H9 (cell line): ENCODE data around the gene LRWD1. TPM values are rescaled to one million over a fixed set of nuclear protein-coding genes. Genes with fewer than 3 reads are reported as not detected.

Experiments used
- DNase-seq: peaks from one replicate; pipeline ENCODE4 v3.0.0-alpha.2; 2017
- H2AFZ ChIP-seq: one replicate; pipeline ENCODE4 v1.6.1; 2013; ENCODE audit warnings: mild to moderate bottlenecking, low read length, control low read depth, moderate library complexity
- H2AK5ac ChIP-seq: 2 replicates; pipeline ENCODE4 v1.6.1; 2013; ENCODE audit warnings: low read length, control low read depth, mixed read lengths; ENCODE audit not compliant: insufficient read length
- H2BK120ac ChIP-seq: one replicate; pipeline ENCODE4 v1.6.1; 2013; ENCODE audit warnings: low read depth, mild to moderate bottlenecking, low read length, control low read depth, inconsistent platforms; ENCODE audit not compliant: poor library complexity, severe bottlenecking
- H2BK12ac ChIP-seq: 2 replicates; pipeline ENCODE4 v1.6.1; 2013; ENCODE audit warnings: low read length, control low read depth, mixed read lengths, low read depth; ENCODE audit not compliant: insufficient read length
- H2BK15ac ChIP-seq: 2 replicates; pipeline ENCODE4 v1.6.1; 2013; ENCODE audit warnings: low read depth, low read length, control low read depth
- H2BK20ac ChIP-seq: one replicate; pipeline ENCODE4 v1.6.1; 2013; ENCODE audit warnings: low read depth, mild to moderate bottlenecking, low read length, control low read depth, inconsistent platforms; ENCODE audit not compliant: poor library complexity, severe bottlenecking
- H2BK5ac ChIP-seq: 2 replicates; pipeline ENCODE4 v1.6.1; 2013; ENCODE audit warnings: low read length, control low read depth, mixed read lengths; ENCODE audit not compliant: insufficient read length
- H3K14ac ChIP-seq: 2 replicates; pipeline ENCODE4 v1.6.1; 2013; ENCODE audit warnings: low read length, control low read depth; ENCODE audit not compliant: insufficient read depth
- H3K18ac ChIP-seq: 2 replicates; pipeline ENCODE4 v1.6.1; 2013; ENCODE audit warnings: low read depth, mild to moderate bottlenecking, mixed read lengths, low read length, control low read depth; ENCODE audit not compliant: insufficient read length
- H3K23ac ChIP-seq: 2 replicates; pipeline ENCODE4 v1.6.1; 2013; ENCODE audit warnings: low read length, control low read depth, mixed read lengths, low read depth; ENCODE audit not compliant: insufficient read length
- H3K23me2 ChIP-seq: 2 replicates; pipeline ENCODE4 v1.6.1; 2013; ENCODE audit warnings: low read depth, mild to moderate bottlenecking, mixed read lengths, low read length, control low read depth; ENCODE audit not compliant: insufficient read length, poor library complexity, severe bottlenecking
- H3K27ac ChIP-seq: 2 replicates; pipeline ENCODE4 v1.5.1; 2013; ENCODE audit warnings: low read length, control low read depth, mixed read lengths, low read depth; ENCODE audit not compliant: insufficient read length
- H3K27me3 ChIP-seq: 2 replicates; pipeline ENCODE4 v1.6.1; 2013; ENCODE audit warnings: low read length, control low read depth, inconsistent platforms; ENCODE audit not compliant: insufficient read depth
- H3K4ac ChIP-seq: 2 replicates; pipeline ENCODE4 v1.6.1; 2013; ENCODE audit warnings: low read depth, mild to moderate bottlenecking, control low read depth, inconsistent platforms, low read length, moderate library complexity
- H3K4me1 ChIP-seq: 2 replicates; pipeline ENCODE4 v1.6.1; 2013; ENCODE audit warnings: low read length, control low read depth, inconsistent platforms; ENCODE audit not compliant: insufficient read depth
- H3K4me2 ChIP-seq: 2 replicates; pipeline ENCODE4 v1.6.1; 2013; ENCODE audit warnings: low read length, control low read depth, mixed read lengths; ENCODE audit not compliant: insufficient read length, insufficient read depth
- H3K56ac ChIP-seq: 2 replicates; pipeline ENCODE4 v1.6.1; 2013; ENCODE audit warnings: low read depth, mild to moderate bottlenecking, mixed read lengths, low read length, control low read depth; ENCODE audit not compliant: insufficient read length
- H3K79me1 ChIP-seq: 2 replicates; pipeline ENCODE4 v1.6.1; 2013; ENCODE audit warnings: low read depth, mild to moderate bottlenecking, moderate library complexity, low read length, control low read depth, inconsistent platforms; ENCODE audit not compliant: insufficient read depth, poor library complexity, severe bottlenecking
- H3K79me2 ChIP-seq: 2 replicates; pipeline ENCODE4 v1.6.1; 2013; ENCODE audit warnings: low read length, control low read depth, inconsistent platforms; ENCODE audit not compliant: insufficient read depth
- H3K9ac ChIP-seq: 2 replicates; pipeline ENCODE4 v1.6.1; 2013; ENCODE audit warnings: low read length, control low read depth, mixed read lengths; ENCODE audit not compliant: insufficient read length; ENCODE audit errors: extremely low read depth
- H3K9me3 ChIP-seq: one replicate; pipeline ENCODE4 v1.6.1; 2013; ENCODE audit warnings: low read depth, low read length, inconsistent platforms; ENCODE audit not compliant: control insufficient read depth
- H3T11ph ChIP-seq: one replicate; pipeline ENCODE4 v1.6.1; 2013; ENCODE audit warnings: mild to moderate bottlenecking, low read length, control low read depth, inconsistent platforms
- H4K20me1 ChIP-seq: one replicate; pipeline ENCODE4 v1.6.1; 2013; ENCODE audit not compliant: control insufficient read depth, insufficient read length, insufficient read depth
- H4K5ac ChIP-seq: 2 replicates; pipeline ENCODE4 v1.6.1; 2013; ENCODE audit warnings: low read depth, mild to moderate bottlenecking, mixed read lengths, low read length, control low read depth; ENCODE audit not compliant: insufficient read length
- H4K8ac ChIP-seq: replicated peaks from 2 replicates; pipeline ENCODE4 v1.6.1; 2013; ENCODE audit warnings: low read length, control low read depth, mixed read lengths, low read depth; ENCODE audit not compliant: insufficient read length
- H4K91ac ChIP-seq: 2 replicates; pipeline ENCODE4 v1.6.1; 2013; ENCODE audit warnings: low read depth, mild to moderate bottlenecking, moderate library complexity, mixed read lengths, low read length, control low read depth; ENCODE audit not compliant: insufficient read length
- H3K27ac Mint-ChIP-seq, 3 experiments: 2 replicates in 2 of 3; 3 replicates in 1 of 3; pipeline ENCODE4 v1.8.0; 2020 to 2021; ENCODE audit warnings: mixed read lengths in 3 of 3, mild to moderate bottlenecking in 1 of 3, moderate library complexity in 1 of 3
- H3K27me3 Mint-ChIP-seq: 2 replicates; pipeline ENCODE4 v1.8.0; 2021; ENCODE audit warnings: low read depth, mild to moderate bottlenecking, moderate library complexity, mixed read lengths
- H3K36me3 Mint-ChIP-seq, 3 experiments: 2 replicates in 2 of 3; 3 replicates in 1 of 3; pipeline ENCODE4 v1.8.0; 2020 to 2021; ENCODE audit warnings: low read depth in 3 of 3, mixed read lengths in 3 of 3; ENCODE audit not compliant: insufficient read depth in 1 of 3
- H3K4me1 Mint-ChIP-seq, 2 experiments: 2 replicates each; pipeline ENCODE4 v1.8.0; 2020; ENCODE audit warnings: mixed read lengths in 2 of 2
- H3K4me3 Mint-ChIP-seq, 2 experiments: 2 replicates in 1 of 2; 3 replicates in 1 of 2; pipeline ENCODE4 v1.8.0; 2020 to 2021; ENCODE audit warnings: mild to moderate bottlenecking in 2 of 2, mixed read lengths in 2 of 2, moderate library complexity in 1 of 2
- H3K9me3 Mint-ChIP-seq, 2 experiments: 2 replicates in 1 of 2; 3 replicates in 1 of 2; pipeline ENCODE4 v1.8.0; 2020; ENCODE audit warnings: mild to moderate bottlenecking in 2 of 2, mixed read lengths in 2 of 2, moderate library complexity in 1 of 2
- CTCF ChIP-seq: fragments of 200-600 bp; sonication (generic); conservative IDR thresholded peaks from 3 replicates; pipeline ENCODE4 v1.8.0; 2021; ENCODE audit warnings: antibody characterized with exemption, mild to moderate bottlenecking
- WGBS: extraction: QIAGEN DNeasy Blood & Tissue Kit; methylation state at CpG from one replicate; pipeline ENCODE4 v1.1.7; 2013; ENCODE audit warnings: missing lambda C conversion rate, low lambda C conversion rate, mixed read lengths; ENCODE audit not compliant: insufficient read length; ENCODE audit errors: extremely low coverage; 5-methylcytosine and 5-hydroxymethylcytosine counted together
- total RNA-seq: library from RNA; stranded (reverse); gene quantifications from 2 replicates; pipeline ENCODE4 v1.2.1, GENCODE V29; 2021

The LRWD1 gene
- total RNA-seq, 1 experiment from 2014 or later: 35.1 TPM

- Histone ChIP-seq H2BK20ac (no peak overlapping the region), H3K18ac (no peak overlapping the region), H3K56ac (no peak overlapping the region), H3K9ac (no peak overlapping the region), H4K91ac (no peak overlapping the region), H3K27me3 (no peaks in the 10 kb centered on the region), H3K4me2 (no peak overlapping the region), H2AK5ac (no peak overlapping the region), H3K4ac (no peak overlapping the region), H3K14ac (no peak overlapping the region), H3T11ph (no peak overlapping the region), H2BK5ac (no peak overlapping the region), H4K5ac (no peak overlapping the region), H3K23me2 (no peaks in the 10 kb centered on the region), H3K9me3 (no peaks in the 10 kb centered on the region), H2BK12ac (no peak overlapping the region), H2BK15ac (no peak overlapping the region), H4K20me1 (no peaks in the 10 kb centered on the region), H2BK120ac (no peak overlapping the region), H4K8ac (no peak overlapping the region), H3K23ac (no peak overlapping the region), H2AFZ (no peak overlapping the region), H3K27ac (no peak overlapping the region), H3K79me2 (no peaks in the 10 kb centered on the region), H3K79me1 (no peaks in the 10 kb centered on the region), H3K4me1 (no peaks in the 10 kb centered on the region)
- H3K4me1 Mint-ChIP-seq: peaks cover 6 to 9% of the 10 kb centered on the region in 2 experiments
- TF ChIP-seq CTCF: no peak
- no peaks in the 10 kb centered on the region for H3K9me3 Mint-ChIP-seq
- H3K36me3 Mint-ChIP-seq: peaks cover 2 to 17% (median 6%) of the 10 kb centered on the region in 3 experiments; a peak in 6 of 7 replicates
- H3K27ac Mint-ChIP-seq: no peak overlapping the region
- DNase-seq: no peak
- H3K27me3 Mint-ChIP-seq: no peaks in the 10 kb centered on the region; the same call in 1 of the 2 replicates
- no peak overlapping the region for H3K4me3 Mint-ChIP-seq
- WGBS: no CpG with 5 or more reads among the region's 15 CpGs
Observed at GRCh38 chr7:102449136-102449535, 15.6 kb upstream of the LRWD1 start.
